HepG2 (cell line): ENCODE data around the gene VCL. TPM values are rescaled to one million over a fixed set of nuclear protein-coding genes. Genes with fewer than 3 reads are reported as not detected.
A peak's percentile ranks its signal among the peaks of the same experiment; 100 is the strongest.

Experiments used
- AGO1 ChIP-seq: fragments of 200-400 bp; formaldehyde crosslinking; IDR thresholded peaks from 2 replicates; pipeline ENCODE4 v1.6.1; 2017; ENCODE audit warnings: mild to moderate bottlenecking, low read depth, low read length, moderate library complexity; ENCODE audit not compliant: poor library complexity, severe bottlenecking
- CSRNP2 ChIP-seq: sonication (generic); formaldehyde crosslinking; conservative IDR thresholded peaks from 2 replicates; pipeline ENCODE4 v1.8.0; 2022; ENCODE audit warnings: low read depth, missing genetic modification reagents
- FOXP4 ChIP-seq: sonication (generic); formaldehyde crosslinking; IDR thresholded peaks from 2 replicates; pipeline ENCODE4 v1.4.0; 2020; ENCODE audit warnings: missing genetic modification reagents
- KDM6A ChIP-seq: IDR thresholded peaks from 2 replicates; pipeline ENCODE4 v1.6.1; 2016; ENCODE audit warnings: low read depth
- MATR3 ChIP-seq: sonication (generic); formaldehyde crosslinking; IDR thresholded peaks from 2 replicates; pipeline ENCODE4 v1.4.0; 2020; ENCODE audit warnings: missing genetic modification reagents
- NFATC3 ChIP-seq: sonication (generic); formaldehyde crosslinking; IDR thresholded peaks from 2 replicates; pipeline ENCODE4 v1.5.1; 2020; ENCODE audit warnings: mild to moderate bottlenecking, missing genetic modification reagents
- PRMT3 ChIP-seq: sonication (generic); formaldehyde crosslinking; IDR thresholded peaks from 2 replicates; pipeline ENCODE4 v1.8.1; 2022; ENCODE audit warnings: low read depth, mild to moderate bottlenecking, moderate library complexity, missing genetic modification reagents, borderline replicate concordance
- RORA ChIP-seq: sonication (generic); formaldehyde crosslinking; IDR thresholded peaks from 2 replicates; pipeline ENCODE4 v1.5.0; 2020; ENCODE audit warnings: mild to moderate bottlenecking, missing genetic modification reagents, moderate library complexity
- SMYD3 ChIP-seq: sonication (generic); formaldehyde crosslinking; IDR thresholded peaks from 2 replicates; pipeline ENCODE4 v1.8.1; 2023; ENCODE audit warnings: mild to moderate bottlenecking, missing genetic modification reagents
- SNAI1 ChIP-seq: sonication (generic); formaldehyde crosslinking; IDR thresholded peaks from 2 replicates; pipeline ENCODE4 v1.5.0; 2020; ENCODE audit warnings: mild to moderate bottlenecking, missing genetic modification reagents, borderline replicate concordance
- YEATS4 ChIP-seq: sonication (generic); formaldehyde crosslinking; IDR thresholded peaks from 2 replicates; pipeline ENCODE4 v1.4.0; 2020; ENCODE audit warnings: missing genetic modification reagents, borderline replicate concordance
- ZEB1 ChIP-seq: IDR thresholded peaks from 2 replicates; pipeline ENCODE4 v1.6.1; 2012; ENCODE audit warnings: mild to moderate bottlenecking, low read depth, inconsistent platforms; ENCODE audit not compliant: insufficient replicate concordance
- ZNF12 ChIP-seq: sonication (generic); formaldehyde crosslinking; IDR thresholded peaks from 2 replicates; pipeline ENCODE4 v1.5.0; 2020; ENCODE audit warnings: missing genetic modification reagents
- ZNF329 ChIP-seq: sonication (generic); formaldehyde crosslinking; IDR thresholded peaks from 2 replicates; pipeline ENCODE4 v1.9.0; 2021; ENCODE audit warnings: low read depth, mild to moderate bottlenecking, missing genetic modification reagents
- ZNF343 ChIP-seq: sonication (generic); formaldehyde crosslinking; IDR thresholded peaks from 2 replicates; pipeline ENCODE4 v1.4.0; 2020; ENCODE audit warnings: mild to moderate bottlenecking, missing genetic modification reagents
- ZNF383 ChIP-seq: sonication (generic); formaldehyde crosslinking; IDR thresholded peaks from 2 replicates; pipeline ENCODE4 v1.4.0; 2020; ENCODE audit warnings: missing genetic modification reagents, mild to moderate bottlenecking, borderline replicate concordance
- ZNF510 ChIP-seq: sonication (generic); formaldehyde crosslinking; IDR thresholded peaks from 2 replicates; pipeline ENCODE4 v1.4.0; 2020; ENCODE audit warnings: low read depth, mild to moderate bottlenecking, missing genetic modification reagents
- ZNF704 ChIP-seq: sonication (generic); formaldehyde crosslinking; IDR thresholded peaks from 2 replicates; pipeline ENCODE4 v1.8.1; 2023; ENCODE audit warnings: mild to moderate bottlenecking, inconsistent platforms, moderate library complexity, missing genetic modification reagents, borderline replicate concordance
- ZNF746 ChIP-seq: sonication (generic); formaldehyde crosslinking; IDR thresholded peaks from 2 replicates; pipeline ENCODE4 v1.8.0; 2022; ENCODE audit warnings: mild to moderate bottlenecking, missing genetic modification reagents
- ZNF841 ChIP-seq: sonication (generic); formaldehyde crosslinking; IDR thresholded peaks from 2 replicates; pipeline ENCODE4 v1.8.1; 2023; ENCODE audit warnings: missing genetic modification reagents, borderline replicate concordance
- ZNF878 ChIP-seq: sonication (generic); formaldehyde crosslinking; IDR thresholded peaks from 2 replicates; pipeline ENCODE4 v1.8.1; 2023; ENCODE audit warnings: mild to moderate bottlenecking, missing genetic modification reagents, moderate library complexity
- polyA plus RNA-seq, 8 experiments: library from polyadenylated mRNA; depleted of rRNA in 3 of 8; stranded (reverse) in 7 of 8; unstranded in 1 of 8; fragments of >200 nt; fragmentation: Illumina TruSeq in 4 of 8; extraction: Trizol in 4 of 8; gene quantifications; 2 replicates each; pipeline versions ENCODE4 v1.2.1 to v1.2.3, GENCODE V29; 2011 to 2016; ENCODE audit warnings: low read depth in 4 of 8, missing spikeins in 1 of 8, mixed read lengths in 1 of 8; ENCODE audit not compliant: insufficient read depth in 1 of 8
- total RNA-seq, 5 experiments: library from RNA; depleted of rRNA; stranded (reverse); fragments of >200 nt; fragmentation: Illumina TruSeq; extraction: Trizol; gene quantifications; 2 replicates each; pipeline ENCODE4 v1.2.3, GENCODE V29; 2016; ENCODE audit warnings: low read depth in 1 of 5

The VCL gene
- total and polyA plus RNA-seq, 2 of the 13 experiments (the other 11 are each of a cell fraction or from before 2014, with no cell fraction given) = 17.3 to 26.9 TPM

GRCh38 chr10:74150990-74151878 lies 153.3 kb downstream of the VCL start, which contains the start of gene ADK (continued):
- 0 out of 2 replicates have a peak, but pooled peaks have one; percentile 39 for TF ChIP-seq FOXP4 (CRISPR knock-in tag)
- no peak; the same call in 1 of the 2 replicates for TF ChIP-seq ZNF746 (CRISPR knock-in tag)
- no peak for TF ChIP-seq ZEB1
- TF ChIP-seq CSRNP2 (CRISPR knock-in tag) = no peak
- TF ChIP-seq ZNF878 = no peak
- TF ChIP-seq ZNF510 (CRISPR knock-in tag) = peak; percentile 76; the same call in 1 of the 2 replicates
- TF ChIP-seq ZNF329 (CRISPR knock-in tag) = 0 out of 2 replicates have a peak, but pooled peaks have one; percentile 57
- peak; percentile 36 for TF ChIP-seq AGO1
- TF ChIP-seq ZNF841 (CRISPR knock-in tag) = no peak
- no peak for TF ChIP-seq PRMT3
- TF ChIP-seq ZNF12 = 0 out of 2 replicates have a peak, but pooled peaks have one; percentile 25
- no peak for TF ChIP-seq ZNF383 (CRISPR knock-in tag)
- TF ChIP-seq NFATC3 = no peak
- no peak for TF ChIP-seq KDM6A (CRISPR knock-in tag)
- no peak for TF ChIP-seq MATR3 (CRISPR knock-in tag)
- TF ChIP-seq ZNF343 (CRISPR knock-in tag) = no peak
- TF ChIP-seq YEATS4 = peak; percentile 86
- TF ChIP-seq SNAI1 (CRISPR knock-in tag) = peak; percentile 67; the same call in 1 of the 2 replicates
- TF ChIP-seq RORA (CRISPR knock-in tag) = no peak
- no peak for TF ChIP-seq SMYD3 (CRISPR knock-in tag)
- no peak for TF ChIP-seq ZNF704 (CRISPR knock-in tag)
